ENCODE data around the gene TNS3. TPM values are rescaled to one million over a fixed set of nuclear protein-coding genes. Genes with fewer than 3 reads are reported as not detected.

TNS3 gene
- polyA plus RNA-seq, 6 donors from 2014 or later: 1.5 to 6.3 (median 4.8) TPM

DNA sequence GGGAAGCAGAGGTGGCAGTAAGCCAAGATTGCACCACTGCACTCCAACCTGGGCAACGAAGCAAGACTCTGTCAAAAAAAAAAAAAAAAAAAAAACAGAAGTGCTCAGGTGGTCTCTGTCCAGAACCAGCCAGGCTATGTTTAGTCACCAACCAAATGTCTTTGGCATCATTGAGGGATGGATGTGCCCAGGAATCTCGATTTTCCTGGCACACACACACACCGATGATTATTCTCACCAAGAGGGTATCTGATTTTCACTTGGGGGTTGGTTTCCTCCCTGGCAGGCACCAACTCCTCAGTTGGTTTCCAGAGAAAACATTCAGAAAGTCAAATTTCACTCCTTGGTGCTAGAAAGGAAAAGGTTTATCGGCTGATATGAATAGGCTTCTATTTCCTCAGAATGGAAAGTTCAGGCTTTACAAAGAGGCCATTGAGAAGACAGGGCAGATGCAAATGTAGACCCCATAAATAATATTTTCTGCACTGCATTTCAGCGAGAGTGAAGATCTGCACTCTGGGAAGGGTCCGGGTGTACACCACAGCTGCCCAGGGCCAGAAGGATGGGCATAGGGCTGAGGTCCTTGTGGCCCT lies 154.8 kb downstream of the TNS3 start:
- Mint-ChIP-seq H3K36me3 (peaks cover 3 to 15% of the 10 kb centered on the region in 2 donors), H3K4me1 (no peaks in the 10 kb centered on the region), H3K27me3 (no peaks in the 10 kb centered on the region), H3K4me3 (no peak overlapping the region), H3K9me3 (no peaks in the 10 kb centered on the region), H3K27ac (peak overlapping the region in 1 of 6 donors; percentile 28)
- ATAC-seq (ENCODE audit: low read depth in 2 of 2) (no peak), DNase-seq (no peak)

DNA sequence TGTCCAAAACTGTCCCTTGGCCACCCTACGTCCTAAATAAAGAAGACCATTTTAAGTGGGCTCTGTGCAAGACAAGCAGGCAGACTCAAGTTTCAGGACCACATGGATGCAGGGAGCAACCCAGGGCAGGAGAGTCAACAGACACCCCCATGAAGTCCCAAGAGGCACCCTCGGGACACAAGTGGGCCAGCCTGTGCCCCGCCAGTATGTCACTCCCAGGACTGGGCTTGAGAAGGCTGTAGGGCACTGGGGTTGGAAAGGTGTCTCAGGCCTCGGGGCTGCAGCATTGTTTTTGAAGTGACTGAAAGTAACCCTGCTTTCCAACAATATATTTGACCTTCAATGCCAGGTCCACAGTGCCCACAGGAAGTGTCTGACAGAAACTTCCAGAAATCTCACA lies 157.4 kb downstream of the TNS3 start:
- ATAC-seq (ENCODE audit: low read depth in 2 of 2) (no peak), DNase-seq (no peak)
- Mint-ChIP-seq H3K27me3 (no peaks in the 10 kb centered on the region), H3K9me3 (peaks cover 0 to 3% (median 0%) of the 10 kb centered on the region in 7 donors), H3K4me1 (peaks cover 0 to 2% (median 0%) of the 10 kb centered on the region in 3 donors), H3K27ac (no peak overlapping the region), H3K4me3 (no peak overlapping the region), H3K36me3 (peaks cover 8 to 29% of the 10 kb centered on the region in 2 donors)

GRCh38 chr7:47423196-47423595 lies 158.7 kb downstream of the TNS3 start:
- ATAC-seq (ENCODE audit: low read depth in 2 of 2): no peak
- H3K27me3 Mint-ChIP-seq: no peaks in the 10 kb centered on the region
- peaks cover 8 to 29% of the 10 kb centered on the region in 2 donors for H3K36me3 Mint-ChIP-seq
- peaks cover 0 to 2% (median 0%) of the 10 kb centered on the region in 3 donors for H3K4me1 Mint-ChIP-seq
- no peak overlapping the region for H3K4me3 Mint-ChIP-seq
- peak overlapping the region in 1 of 6 donors; percentile 24 for H3K27ac Mint-ChIP-seq
- peaks cover 0 to 3% (median 0%) of the 10 kb centered on the region in 7 donors for H3K9me3 Mint-ChIP-seq
- DNase-seq: no peak

- H3K27me3 Mint-ChIP-seq: no peaks in the 10 kb centered on the region
- DNase-seq (no peak), ATAC-seq (ENCODE audit: low read depth in 2 of 2) (no peak)
- peaks cover 0 to 2% (median 0%) of the 10 kb centered on the region in 3 donors for H3K4me1 Mint-ChIP-seq
- H3K36me3 Mint-ChIP-seq: peaks cover 8 to 29% of the 10 kb centered on the region in 2 donors
- no peak overlapping the region for H3K27ac Mint-ChIP-seq
- peaks cover 0 to 3% (median 0%) of the 10 kb centered on the region in 7 donors for H3K9me3 Mint-ChIP-seq
- no peak overlapping the region for H3K4me3 Mint-ChIP-seq
Measured at GRCh38 chr7:47422611-47423010, 159.3 kb downstream of the TNS3 start.

DNA sequence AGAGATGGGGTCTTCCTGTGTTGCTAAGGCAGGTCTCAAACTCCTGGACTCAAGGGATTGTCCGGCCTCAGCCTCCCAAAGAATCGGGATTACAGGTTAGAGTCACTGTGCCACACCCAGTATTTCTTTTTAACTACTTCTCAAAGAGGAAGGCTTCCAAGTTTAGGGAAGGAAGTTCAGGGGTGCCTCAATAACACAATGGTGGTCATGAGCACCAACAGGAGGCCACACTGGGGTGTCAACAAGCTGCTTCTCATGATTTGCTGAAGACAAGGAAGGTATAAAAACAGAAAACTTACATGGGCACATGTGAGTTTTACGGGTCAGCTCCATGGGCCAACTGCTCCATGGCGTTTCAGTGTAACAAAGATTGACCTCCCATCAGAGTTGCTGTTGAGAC lies 160.5 kb downstream of the TNS3 start:
- Mint-ChIP-seq H3K4me3 (no peak overlapping the region), H3K27ac (no peak overlapping the region), H3K27me3 (no peaks in the 10 kb centered on the region), H3K4me1 (peaks cover 0 to 2% (median 0%) of the 10 kb centered on the region in 3 donors), H3K36me3 (peaks cover 8 to 29% of the 10 kb centered on the region in 2 donors), H3K9me3 (peaks cover 0 to 3% (median 0%) of the 10 kb centered on the region in 7 donors)
- DNase-seq (no peak), ATAC-seq (ENCODE audit: low read depth in 2 of 2) (no peak)

- peaks cover 0 to 3% (median 0%) of the 10 kb centered on the region in 7 donors for H3K9me3 Mint-ChIP-seq
- H3K27ac Mint-ChIP-seq: no peak overlapping the region
- peaks cover 8 to 29% of the 10 kb centered on the region in 2 donors for H3K36me3 Mint-ChIP-seq
- DNase-seq (no peak), ATAC-seq (ENCODE audit: low read depth in 2 of 2) (no peak)
- H3K4me1 Mint-ChIP-seq: peaks cover 0 to 2% (median 0%) of the 10 kb centered on the region in 3 donors
- H3K27me3 Mint-ChIP-seq: no peaks in the 10 kb centered on the region
- no peak overlapping the region for H3K4me3 Mint-ChIP-seq
Measured at GRCh38 chr7:47420122-47420780, 161.7 kb downstream of the TNS3 start.

- H3K9me3 Mint-ChIP-seq: peaks cover 0 to 3% (median 0%) of the 10 kb centered on the region in 7 donors
- H3K27me3 Mint-ChIP-seq: no peaks in the 10 kb centered on the region
- peaks cover 8 to 29% of the 10 kb centered on the region in 2 donors for H3K36me3 Mint-ChIP-seq
- no peak overlapping the region for H3K4me3 Mint-ChIP-seq
- DNase-seq (no peak), ATAC-seq (ENCODE audit: low read depth in 2 of 2) (no peak)
- peaks cover 0 to 2% (median 0%) of the 10 kb centered on the region in 3 donors for H3K4me1 Mint-ChIP-seq
- peak overlapping the region in 1 of 6 donors; percentile 33 for H3K27ac Mint-ChIP-seq
Measured at GRCh38 chr7:47419471-47419870, 162.4 kb downstream of the TNS3 start.

- Mint-ChIP-seq H3K27ac (peak overlapping the region in 2 of 6 donors; percentile 44 to 57), H3K4me3 (no peak overlapping the region), H3K36me3 (peaks cover 12 to 23% of the 10 kb centered on the region in 2 donors), H3K27me3 (no peaks in the 10 kb centered on the region), H3K4me1 (peaks cover 0 to 2% (median 0%) of the 10 kb centered on the region in 3 donors), H3K9me3 (peaks cover 0 to 3% (median 0%) of the 10 kb centered on the region in 7 donors)
- ATAC-seq (ENCODE audit: low read depth in 2 of 2) (no peak), DNase-seq (no peak)
Measured at GRCh38 chr7:47418601-47419309, 163.2 kb downstream of the TNS3 start.

DNA sequence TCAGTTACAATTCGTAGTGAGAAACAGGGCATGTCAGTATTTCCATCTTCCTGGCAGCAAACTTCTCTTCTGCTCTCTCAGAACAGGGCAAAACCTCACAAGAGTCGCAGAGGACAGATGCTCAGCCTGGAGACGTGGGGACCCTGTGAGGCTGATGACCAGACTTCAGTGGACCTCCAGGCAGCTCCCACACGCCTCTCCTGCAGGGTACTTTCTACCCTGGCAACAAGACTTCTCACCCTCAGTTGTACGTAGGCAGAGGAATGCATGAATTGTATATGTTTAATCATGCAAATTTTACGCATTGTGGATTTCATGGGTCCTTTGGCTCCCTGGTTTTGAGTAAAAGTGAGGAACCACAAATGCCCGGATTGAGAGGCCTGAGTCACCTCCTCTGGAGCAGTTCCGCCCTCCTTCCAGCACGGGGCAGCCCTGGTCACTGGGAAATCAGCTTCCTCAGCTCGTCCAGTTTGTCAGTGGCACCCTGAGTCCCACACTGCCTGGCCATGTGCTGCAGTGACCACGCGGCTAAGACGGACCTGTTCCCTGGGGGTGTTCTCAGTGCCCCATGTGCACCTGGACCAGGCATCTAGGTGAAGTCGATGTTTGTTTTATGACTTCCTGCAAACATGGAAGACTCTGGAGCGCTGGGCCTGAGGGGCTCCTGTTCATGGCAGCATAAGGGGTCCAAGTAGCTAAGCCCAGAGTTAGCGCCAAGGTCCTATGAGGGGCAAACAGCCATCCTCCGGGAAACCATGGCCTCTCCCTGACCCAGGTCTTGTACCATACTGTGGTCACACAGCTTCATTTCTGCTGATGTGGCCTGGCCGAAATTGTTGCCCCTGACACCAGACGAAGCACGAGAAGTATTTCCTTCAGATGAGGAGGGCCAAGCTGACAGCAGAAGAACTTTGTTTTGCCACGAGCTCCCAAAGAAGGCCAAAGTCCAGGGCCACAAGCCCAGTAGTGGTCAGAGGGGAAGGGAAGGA lies 165.1 kb downstream of the TNS3 start:
- H3K36me3 Mint-ChIP-seq: peaks cover 9 to 17% of the 10 kb centered on the region in 2 donors
- H3K9me3 Mint-ChIP-seq: peaks cover 0 to 3% (median 0%) of the 10 kb centered on the region in 7 donors
- H3K4me1 Mint-ChIP-seq: peaks cover 0 to 2% (median 0%) of the 10 kb centered on the region in 3 donors
- DNase-seq (no peak), ATAC-seq (ENCODE audit: low read depth in 2 of 2) (no peak)
- H3K4me3 Mint-ChIP-seq: no peak overlapping the region
- H3K27ac Mint-ChIP-seq: peak overlapping the region in 1 of 6 donors; percentile 6
- H3K27me3 Mint-ChIP-seq: no peaks in the 10 kb centered on the region

- Mint-ChIP-seq H3K4me3 (no peak overlapping the region), H3K36me3 (peaks cover 8 to 16% of the 10 kb centered on the region in 2 donors), H3K4me1 (peaks cover 0 to 2% (median 0%) of the 10 kb centered on the region in 3 donors), H3K9me3 (peaks cover 0 to 3% (median 0%) of the 10 kb centered on the region in 7 donors), H3K27ac (peak overlapping the region in 3 of 6 donors; percentile 5 to 72 (median 6)), H3K27me3 (no peaks in the 10 kb centered on the region)
- DNase-seq: no peak
- ATAC-seq (ENCODE audit: low read depth in 2 of 2): no peak
Measured at GRCh38 chr7:47415318-47416212, 166.3 kb downstream of the TNS3 start.

DNA sequence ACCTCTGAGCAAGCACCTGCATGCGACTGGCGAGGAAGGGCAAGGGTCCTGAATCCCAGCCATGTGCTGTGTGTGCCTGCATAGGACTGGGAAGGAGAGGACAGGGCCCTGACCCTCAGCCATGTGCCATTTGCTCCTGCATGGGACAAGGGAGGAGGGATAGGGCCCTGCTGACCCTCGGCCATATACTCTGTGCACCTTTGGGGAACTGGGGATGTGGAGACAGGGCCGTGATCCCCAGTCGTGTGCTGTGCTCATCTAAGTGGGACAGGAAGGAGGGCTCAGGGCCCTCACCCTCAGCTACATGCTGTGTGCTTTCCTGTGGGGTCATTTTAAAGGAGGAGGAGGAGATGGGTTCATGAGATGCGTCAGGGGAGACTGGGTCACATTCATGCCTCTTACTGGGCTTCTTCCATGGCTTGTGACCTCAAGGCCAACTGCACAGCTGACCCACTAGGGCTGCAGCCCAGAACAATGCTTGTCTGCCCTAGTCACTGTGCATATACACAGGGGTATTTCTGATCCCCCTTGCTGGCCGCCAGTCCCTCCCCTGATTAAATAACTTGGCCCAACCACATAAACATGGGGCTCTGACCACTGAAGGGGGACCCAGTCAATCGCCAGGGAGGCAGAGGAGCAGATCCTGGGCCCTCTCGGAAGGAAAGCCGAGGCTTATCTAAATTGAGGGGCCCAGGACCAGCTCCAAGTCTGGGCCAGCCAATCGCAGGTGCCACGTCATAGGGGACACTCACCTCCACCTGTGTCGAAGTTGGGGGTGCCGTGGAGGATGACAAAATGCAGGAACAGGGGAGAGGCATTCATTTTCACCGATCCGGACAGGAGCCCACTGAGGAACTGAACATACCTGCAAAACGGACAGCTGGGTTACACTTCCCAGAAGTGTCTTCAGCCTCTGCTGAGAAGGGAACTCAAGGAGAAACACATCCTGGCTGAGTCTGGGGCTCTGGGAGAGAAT lies 167.3 kb downstream of the TNS3 start:
- H3K27ac Mint-ChIP-seq: peak overlapping the region in 2 of 6 donors; percentile 72 to 95
- H3K9me3 Mint-ChIP-seq: no peaks in the 10 kb centered on the region
- peaks cover 0 to 1% (median 0%) of the 10 kb centered on the region in 3 donors for H3K4me1 Mint-ChIP-seq
- no peak for ATAC-seq (ENCODE audit: low read depth in 2 of 2)
- peaks cover 8% of the 10 kb centered on the region in 2 donors for H3K36me3 Mint-ChIP-seq
- peak overlapping the region in 1 of 8 donors; percentile 4 for H3K4me3 Mint-ChIP-seq
- H3K27me3 Mint-ChIP-seq: no peaks in the 10 kb centered on the region
- no peak for DNase-seq

All from naive B cell (primary cell).